PC-9 (cell line): Measurements from ENCODE around the gene EPHA1. TPM values are rescaled to one million over a fixed set of nuclear protein-coding genes. Genes with fewer than 3 reads are reported as not detected.

ENCODE experiments used
- BruUV-seq: library from RNA; stranded (reverse); fragments of 400-500 nt; replicated peaks from 2 replicates; lab custom pipeline; 2021; lab: Mats Ljungman, UMichigan
- CTCF ChIA-PET: fragments of 300-600 bp; sonication (Branson Sonifier 250); formaldehyde crosslinking; loops from one replicate; lab custom pipeline; 2022; ENCODE audit warnings: antibody characterized with exemption; lab: Charles Lee
- POLR2A ChIA-PET: fragments of 300-600 bp; sonication (Branson Sonifier 250); formaldehyde crosslinking; loops from one replicate; lab custom pipeline; 2022; ENCODE audit warnings: antibody characterized with exemption; ENCODE audit not compliant: unreplicated experiment; lab: Charles Lee
- DNase-seq, 2 experiments: peaks; one replicate each; pipeline versions ENCODE4 v3.0.0 to v3.0.0-alpha.2; 2015 to 2022; ENCODE audit warnings: mixed read lengths in 1 of 2
- H2AFZ ChIP-seq: fragments of 200-600 bp; sonication (generic); 2 replicates; pipeline ENCODE4 v1.8.1; 2017; ENCODE audit warnings: antibody characterized with exemption
- H3F3A ChIP-seq: fragments of 200-600 bp; sonication (generic); 2 replicates; pipeline ENCODE4 v1.8.1; 2017; ENCODE audit warnings: antibody characterized with exemption, mild to moderate bottlenecking, low read depth; ENCODE audit not compliant: insufficient read depth
- H3K27ac ChIP-seq: fragments of 200-600 bp; sonication (generic); 2 replicates; pipeline ENCODE4 v1.6.1; 2016; ENCODE audit warnings: mixed run types
- H3K27me3 ChIP-seq: fragments of 200-600 bp; sonication (generic); 2 replicates; pipeline ENCODE4 v1.6.1; 2016; ENCODE audit warnings: low read depth, mixed run types; ENCODE audit not compliant: insufficient read depth
- H3K36me3 ChIP-seq: fragments of 200-600 bp; sonication (generic); 2 replicates; pipeline ENCODE4 v1.6.1; 2016; ENCODE audit warnings: low read depth, mixed run types
- H3K4me1 ChIP-seq: fragments of 200-600 bp; sonication (generic); replicated peaks from 2 replicates; pipeline ENCODE4 v1.6.1; 2016; ENCODE audit warnings: mixed run types; ENCODE audit not compliant: insufficient read depth
- H3K4me2 ChIP-seq: fragments of 200-600 bp; sonication (generic); 2 replicates; pipeline ENCODE4 v1.6.1; 2017; ENCODE audit warnings: mixed run types
- H3K4me3 ChIP-seq: fragments of 200-600 bp; sonication (generic); 2 replicates; pipeline ENCODE4 v1.6.1; 2016; ENCODE audit warnings: mixed run types
- H3K79me2 ChIP-seq: fragments of 200-600 bp; sonication (generic); 2 replicates; pipeline ENCODE4 v1.6.1; 2017; ENCODE audit warnings: low read depth, mixed run types
- H3K9me2 ChIP-seq: fragments of 200-600 bp; sonication (generic); 2 replicates; pipeline ENCODE4 v1.8.1; 2017; ENCODE audit warnings: mild to moderate bottlenecking; ENCODE audit not compliant: insufficient read depth
- H3K9me3 ChIP-seq: fragments of 200-600 bp; sonication (generic); 2 replicates; pipeline ENCODE4 v1.8.1; 2016; ENCODE audit warnings: low read depth; ENCODE audit not compliant: insufficient read depth
- H4K20me1 ChIP-seq: fragments of 200-600 bp; sonication (generic); 2 replicates; pipeline ENCODE4 v1.8.1; 2017; ENCODE audit not compliant: insufficient read depth
- EZH2 ChIP-seq: fragments of 200-600 bp; sonication (generic); IDR thresholded peaks from 2 replicates; pipeline ENCODE4 v1.8.0; 2017; ENCODE audit warnings: antibody characterized with exemption, low read depth
- intact Hi-C: fragments of 100-400 bp; cut with micrococcal nuclease; formaldehyde crosslinking; loops from one replicate; pipeline ENCODE4 v1.10.0; 2022; ENCODE audit not compliant: unreplicated experiment
- total RNA-seq: library from RNA; stranded (reverse); gene quantifications from 2 replicates; pipeline ENCODE4 v1.2.3, GENCODE V29; 2021
- TF ChIP-seq, protein P1 (sequence below): fragments of 200-600 bp; sonication (generic); conservative IDR thresholded peaks from 2 replicates; pipeline ENCODE4 v1.6.1; 2017; ENCODE audit warnings: mixed run types, antibody characterized with exemption, mild to moderate bottlenecking, moderate library complexity

Gene EPHA1
- total RNA-seq, 1 experiment from 2014 or later: 35.5 TPM

DNA sequence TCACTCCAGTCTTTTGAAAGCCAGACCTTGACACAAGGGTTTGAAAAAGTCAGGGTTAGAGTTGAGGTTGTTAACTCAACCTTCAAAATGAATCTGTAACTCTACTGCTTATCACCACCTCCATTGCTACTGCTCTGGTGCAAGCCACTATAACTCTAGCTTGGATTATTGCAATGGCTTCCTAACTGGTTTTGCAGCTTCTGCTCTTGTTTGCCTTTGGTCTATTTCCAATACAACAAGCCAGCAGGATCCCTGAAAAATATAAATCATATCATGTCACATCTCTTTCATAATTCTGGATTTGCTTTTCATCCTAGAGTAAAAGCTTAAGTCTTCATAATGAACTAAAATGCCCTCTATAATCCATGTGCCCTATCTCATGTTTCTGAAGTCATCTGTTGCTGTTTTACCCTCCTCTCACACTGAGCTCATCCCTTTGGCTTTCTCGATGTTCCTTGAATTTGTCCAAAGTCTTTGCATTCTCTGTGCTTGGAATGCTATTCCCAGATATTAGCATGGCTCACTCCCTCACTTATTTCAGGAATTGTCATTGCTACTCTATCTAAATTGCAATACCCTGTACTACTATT lies 45.5 kb upstream of the EPHA1 start:
- Histone ChIP-seq H3K27ac (no peak overlapping the region), H3K4me1 (peaks cover 12% of the 10 kb centered on the region), H2AFZ (no peak overlapping the region), H4K20me1 (no peaks in the 10 kb centered on the region), H3F3A (no peaks in the 10 kb centered on the region), H3K27me3 (no peaks in the 10 kb centered on the region), H3K79me2 (no peaks in the 10 kb centered on the region), H3K4me3 (no peak overlapping the region), H3K9me2 (0 out of 2 replicates have a peak, but pooled peaks cover 3% of the 10 kb centered on the region), H3K4me2 (no peak overlapping the region), H3K9me3 (no peaks in the 10 kb centered on the region), H3K36me3 (no peaks in the 10 kb centered on the region)
- intact Hi-C loops: no loop called here
- CTCF ChIA-PET: interaction anchor here (0.5 kb wide), 1 partner anchor 429 kb away, joined by 9 read pairs; no protein-coding TSS in a partner anchor
- POLR2A ChIA-PET: interaction anchor here (0.6 kb wide), 1 partner anchor 560 kb away, joined by 3 read pairs; no protein-coding TSS in a partner anchor
- no peak for DNase-seq
- TF ChIP-seq, protein P1, sequence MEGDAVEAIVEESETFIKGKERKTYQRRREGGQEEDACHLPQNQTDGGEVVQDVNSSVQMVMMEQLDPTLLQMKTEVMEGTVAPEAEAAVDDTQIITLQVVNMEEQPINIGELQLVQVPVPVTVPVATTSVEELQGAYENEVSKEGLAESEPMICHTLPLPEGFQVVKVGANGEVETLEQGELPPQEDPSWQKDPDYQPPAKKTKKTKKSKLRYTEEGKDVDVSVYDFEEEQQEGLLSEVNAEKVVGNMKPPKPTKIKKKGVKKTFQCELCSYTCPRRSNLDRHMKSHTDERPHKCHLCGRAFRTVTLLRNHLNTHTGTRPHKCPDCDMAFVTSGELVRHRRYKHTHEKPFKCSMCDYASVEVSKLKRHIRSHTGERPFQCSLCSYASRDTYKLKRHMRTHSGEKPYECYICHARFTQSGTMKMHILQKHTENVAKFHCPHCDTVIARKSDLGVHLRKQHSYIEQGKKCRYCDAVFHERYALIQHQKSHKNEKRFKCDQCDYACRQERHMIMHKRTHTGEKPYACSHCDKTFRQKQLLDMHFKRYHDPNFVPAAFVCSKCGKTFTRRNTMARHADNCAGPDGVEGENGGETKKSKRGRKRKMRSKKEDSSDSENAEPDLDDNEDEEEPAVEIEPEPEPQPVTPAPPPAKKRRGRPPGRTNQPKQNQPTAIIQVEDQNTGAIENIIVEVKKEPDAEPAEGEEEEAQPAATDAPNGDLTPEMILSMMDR: no peak
- no peak for TF ChIP-seq EZH2
- no TSS peak for BruUV-seq

DNA sequence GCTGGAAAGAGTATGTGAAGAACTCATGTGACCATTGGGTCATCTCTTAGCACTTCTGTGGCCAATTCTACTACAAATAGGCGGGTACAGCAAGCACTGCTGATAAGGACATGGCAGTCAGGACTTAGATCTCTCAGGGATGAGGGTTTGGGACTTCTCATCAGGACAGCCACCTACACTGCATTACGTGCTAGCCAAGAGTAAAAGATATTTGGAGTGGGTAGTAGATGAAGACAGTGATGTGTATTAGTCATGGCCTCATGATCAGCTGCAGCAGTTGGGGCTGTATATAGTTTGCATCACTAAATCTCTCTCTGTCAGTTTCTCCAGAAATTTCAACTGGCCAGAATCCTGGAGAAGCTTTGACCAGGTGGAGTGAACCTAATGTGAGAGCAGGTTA lies 43.8 kb upstream of the EPHA1 start:
- no TSS peak for BruUV-seq
- CTCF ChIA-PET: no interaction called here

DNA sequence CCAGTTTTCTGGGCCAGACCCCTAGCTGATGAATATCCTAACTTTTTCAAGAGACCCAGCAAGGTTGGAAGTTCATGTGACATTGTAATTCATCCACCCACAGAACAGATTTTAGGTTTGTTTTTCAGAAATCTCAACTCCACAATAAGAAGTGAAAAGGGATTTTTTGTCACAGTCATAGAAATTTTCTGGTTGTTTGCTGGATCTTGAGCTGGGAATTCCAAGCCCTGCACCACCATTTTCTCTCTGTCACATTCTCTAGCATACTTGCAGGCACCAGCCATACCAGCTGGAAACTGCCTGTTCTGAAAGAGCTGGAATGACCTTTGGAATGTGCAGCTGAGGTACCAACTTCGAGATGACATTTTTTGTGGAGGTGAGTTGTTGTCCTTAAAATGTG lies 43.1 kb upstream of the EPHA1 start:
- ChIA-PET CTCF (no interaction called here), POLR2A (no interaction called here)
- intact Hi-C loops: no loop called here
- DNase-seq: no peak
- Histone ChIP-seq H3F3A (no peaks in the 10 kb centered on the region), H3K9me3 (no peaks in the 10 kb centered on the region), H3K4me2 (no peak overlapping the region), H3K36me3 (no peaks in the 10 kb centered on the region), H3K4me1 (peaks cover 12% of the 10 kb centered on the region), H3K79me2 (no peaks in the 10 kb centered on the region), H3K27me3 (no peaks in the 10 kb centered on the region), H3K9me2 (0 out of 2 replicates have a peak, but pooled peaks cover 3% of the 10 kb centered on the region), H3K27ac (no peak overlapping the region), H2AFZ (no peak overlapping the region), H3K4me3 (no peak overlapping the region), H4K20me1 (no peaks in the 10 kb centered on the region)
- BruUV-seq: no TSS peak
- TF ChIP-seq EZH2: no peak
- TF ChIP-seq, protein P1: no peak

More for the DNA sequence above, 43.8 kb upstream of the EPHA1 start:
- POLR2A ChIA-PET: no interaction called here
- TF ChIP-seq, protein P1: no peak
- TF ChIP-seq EZH2: no peak
- intact Hi-C loops: no loop called here
- Histone ChIP-seq H3K27ac (no peak overlapping the region), H3F3A (no peaks in the 10 kb centered on the region), H3K4me1 (peaks cover 12% of the 10 kb centered on the region), H2AFZ (no peak overlapping the region), H3K36me3 (no peaks in the 10 kb centered on the region), H3K9me2 (0 out of 2 replicates have a peak, but pooled peaks cover 3% of the 10 kb centered on the region), H3K4me2 (no peak overlapping the region), H3K9me3 (no peaks in the 10 kb centered on the region), H3K4me3 (no peak overlapping the region), H3K27me3 (no peaks in the 10 kb centered on the region), H3K79me2 (no peaks in the 10 kb centered on the region), H4K20me1 (no peaks in the 10 kb centered on the region)
- no peak for DNase-seq
